Breast epithelium (tissue), 3 donors: ENCODE measurements around the gene PRDM10.

Experiments
- POLR2A ChIP-seq: fragments of 450-650 bp; IDR thresholded peaks from one replicate; pipeline ENCODE4 v1.6.1; 2016; ENCODE audit warnings: antibody characterized with exemption, mild to moderate bottlenecking, moderate library complexity
- POLR2AphosphoS5 ChIP-seq, 3 donors: sonication (generic); formaldehyde crosslinking; IDR thresholded peaks; one replicate each; pipeline ENCODE4 v1.6.1; 2017; ENCODE audit warnings: antibody characterized with exemption in 3 of 3
- TF ChIP-seq, protein P1 (sequence below), 3 donors: fragments of 450-650 bp; IDR thresholded peaks; one replicate each; pipeline ENCODE4 v1.5.1; 2016 to 2017; ENCODE audit warnings: antibody characterized with exemption in 3 of 3, mild to moderate bottlenecking in 3 of 3, moderate library complexity in 3 of 3

- TF ChIP-seq POLR2A (no peak), POLR2AphosphoS5 (IDR thresholded peaks at IDR 0.05) (no peak)
- TF ChIP-seq, protein P1, sequence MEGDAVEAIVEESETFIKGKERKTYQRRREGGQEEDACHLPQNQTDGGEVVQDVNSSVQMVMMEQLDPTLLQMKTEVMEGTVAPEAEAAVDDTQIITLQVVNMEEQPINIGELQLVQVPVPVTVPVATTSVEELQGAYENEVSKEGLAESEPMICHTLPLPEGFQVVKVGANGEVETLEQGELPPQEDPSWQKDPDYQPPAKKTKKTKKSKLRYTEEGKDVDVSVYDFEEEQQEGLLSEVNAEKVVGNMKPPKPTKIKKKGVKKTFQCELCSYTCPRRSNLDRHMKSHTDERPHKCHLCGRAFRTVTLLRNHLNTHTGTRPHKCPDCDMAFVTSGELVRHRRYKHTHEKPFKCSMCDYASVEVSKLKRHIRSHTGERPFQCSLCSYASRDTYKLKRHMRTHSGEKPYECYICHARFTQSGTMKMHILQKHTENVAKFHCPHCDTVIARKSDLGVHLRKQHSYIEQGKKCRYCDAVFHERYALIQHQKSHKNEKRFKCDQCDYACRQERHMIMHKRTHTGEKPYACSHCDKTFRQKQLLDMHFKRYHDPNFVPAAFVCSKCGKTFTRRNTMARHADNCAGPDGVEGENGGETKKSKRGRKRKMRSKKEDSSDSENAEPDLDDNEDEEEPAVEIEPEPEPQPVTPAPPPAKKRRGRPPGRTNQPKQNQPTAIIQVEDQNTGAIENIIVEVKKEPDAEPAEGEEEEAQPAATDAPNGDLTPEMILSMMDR (IDR thresholded peaks at IDR 0.05): no peak
These were observed 55.7 kb downstream of the PRDM10 start for GRCh38 chr11:129946965-129947364.
